Activated naive CD4-positive, alpha-beta T cell treated with anti-CD3 and anti-CD28 coated beads, Interleukin-2, amount 50 U/mL, for 72 hours (primary cell): Measurements from ENCODE around the gene MARCHF6. TPM values are rescaled to one million over a fixed set of nuclear protein-coding genes. Genes with fewer than 3 reads are reported as not detected.
"Not testable (repeated sequence)": the region's sequence is repeated elsewhere in the genome, so short reads cannot be mapped to it uniquely, and the experiment has no call there.

Experiments
- ATAC-seq, 2 donors: fragments of 150-1000 bp; cut with Tn5 transposase; 2 replicates each; pipeline ENCODE4 v1.10.0; 2021; ENCODE audit warnings: mild to moderate bottlenecking in 2 of 2, moderate library complexity in 2 of 2
- DNase-seq, 2 donors: peaks; one replicate each; pipeline ENCODE4 v3.0.0; 2021 to 2022; ENCODE audit warnings: low spot score in 2 of 2
- H3K27ac Mint-ChIP-seq, 2 donors: one replicate each; pipeline ENCODE4 v1.8.0; 2022; ENCODE audit warnings: mild to moderate bottlenecking in 2 of 2, mixed read lengths in 2 of 2
- H3K36me3 Mint-ChIP-seq, 2 donors: one replicate each; pipeline ENCODE4 v1.8.0; 2022; ENCODE audit warnings: mixed read lengths in 2 of 2
- H3K9me3 Mint-ChIP-seq, 2 donors: one replicate each; pipeline ENCODE4 v1.8.0; 2022; ENCODE audit warnings: mixed read lengths in 2 of 2
- total RNA-seq, 2 donors: library from RNA; stranded (reverse); gene quantifications; one replicate each; pipeline ENCODE4 v1.2.3, GENCODE V29; 2022

MARCHF6 gene
- total RNA-seq, 2 donors from 2014 or later, result 96.3 to 115 TPM

DNA sequence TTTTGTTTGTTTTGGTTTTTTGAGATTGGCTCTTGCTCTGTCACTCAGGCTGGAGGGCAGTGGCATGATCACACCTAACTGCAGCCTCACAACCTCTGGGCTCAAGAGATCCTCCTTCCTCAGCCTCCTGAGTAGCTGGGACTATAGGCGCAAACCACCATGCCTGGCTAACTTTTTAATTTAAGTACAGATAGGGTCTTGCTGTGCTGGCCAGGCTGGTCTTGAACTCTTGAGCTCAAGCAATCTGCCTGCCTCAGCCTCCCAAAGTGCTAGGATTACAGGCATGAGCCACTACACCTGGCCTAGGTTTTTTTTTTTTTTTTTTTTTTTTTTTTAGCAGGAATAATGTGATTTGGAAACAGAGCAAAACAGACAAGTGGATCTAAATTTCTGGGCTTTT, 37.6 kb downstream of the MARCHF6 start:
- Mint-ChIP-seq H3K36me3 (peaks cover 0 to 15% of the 10 kb centered on the region in 2 donors), H3K9me3 (no peaks in the 10 kb centered on the region), H3K27ac (peak overlapping the region in 1 of 2 donors; percentile 65)
- DNase-seq (no peak), ATAC-seq (no peak)

DNA sequence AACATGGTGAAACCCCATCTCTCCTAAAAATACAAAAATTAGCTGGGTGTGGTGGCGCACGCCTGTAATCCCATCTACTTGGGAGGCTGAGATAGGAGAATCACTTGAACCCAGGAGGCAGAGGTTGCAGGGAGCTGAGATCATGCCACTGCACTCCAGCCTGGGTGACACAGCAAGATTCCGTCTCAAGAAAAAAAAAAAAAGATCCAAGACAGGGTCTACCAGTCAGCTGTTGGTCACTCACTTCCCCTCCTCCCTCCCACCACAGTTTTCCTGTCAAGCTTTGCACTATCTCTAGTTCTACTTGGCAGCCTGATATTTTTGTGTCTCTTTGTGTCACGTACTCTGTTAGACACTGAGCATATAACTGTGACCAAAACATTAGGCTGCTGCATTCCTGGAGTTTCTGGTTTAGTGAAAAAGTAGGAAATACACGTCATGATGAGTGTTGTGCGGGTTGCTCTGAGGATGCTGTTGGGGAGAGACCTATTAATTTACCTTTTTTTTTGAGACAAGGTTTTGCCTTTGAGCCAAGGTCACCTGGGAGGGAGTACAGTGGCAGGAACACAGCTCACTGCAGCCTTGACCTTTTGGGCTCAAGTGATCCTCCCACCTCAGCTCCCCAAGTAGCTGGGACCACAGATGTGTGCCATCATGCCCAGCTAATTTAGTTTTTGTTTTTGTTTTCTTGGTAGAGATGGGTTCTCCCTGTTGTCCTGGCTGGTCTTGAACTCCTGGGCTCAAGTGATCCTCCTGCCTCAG, 39.3 kb downstream of the MARCHF6 start:
- ATAC-seq, H3K9me3 Mint-ChIP-seq, H3K27ac Mint-ChIP-seq, DNase-seq: not testable (repeated sequence)
- peaks cover 0 to 21% of the 10 kb centered on the region in 2 donors for H3K36me3 Mint-ChIP-seq

DNA sequence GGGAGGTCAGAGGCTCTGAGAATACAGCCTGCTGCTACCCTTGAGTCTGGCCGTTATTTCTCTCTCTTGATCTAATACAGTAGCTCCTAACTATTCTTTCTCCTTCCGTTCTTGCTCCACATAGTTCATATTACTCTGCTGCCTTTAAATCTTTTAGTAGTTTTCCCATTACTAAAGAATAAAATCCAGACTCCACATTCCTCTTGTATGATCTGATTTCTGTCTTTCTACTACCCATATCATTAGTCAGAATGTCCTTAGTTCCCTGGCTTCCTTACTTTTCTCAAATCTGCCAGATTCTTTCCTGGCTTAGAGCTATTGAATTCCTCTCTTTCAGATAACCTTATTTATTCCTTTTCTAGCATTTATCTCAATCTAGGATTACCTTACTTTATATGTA, 40.0 kb downstream of the MARCHF6 start:
- no peak for DNase-seq
- no peaks in the 10 kb centered on the region for H3K9me3 Mint-ChIP-seq
- ATAC-seq, result no peak
- H3K36me3 Mint-ChIP-seq, result peaks cover 0 to 21% of the 10 kb centered on the region in 2 donors
- H3K27ac Mint-ChIP-seq, result no peak overlapping the region

DNA sequence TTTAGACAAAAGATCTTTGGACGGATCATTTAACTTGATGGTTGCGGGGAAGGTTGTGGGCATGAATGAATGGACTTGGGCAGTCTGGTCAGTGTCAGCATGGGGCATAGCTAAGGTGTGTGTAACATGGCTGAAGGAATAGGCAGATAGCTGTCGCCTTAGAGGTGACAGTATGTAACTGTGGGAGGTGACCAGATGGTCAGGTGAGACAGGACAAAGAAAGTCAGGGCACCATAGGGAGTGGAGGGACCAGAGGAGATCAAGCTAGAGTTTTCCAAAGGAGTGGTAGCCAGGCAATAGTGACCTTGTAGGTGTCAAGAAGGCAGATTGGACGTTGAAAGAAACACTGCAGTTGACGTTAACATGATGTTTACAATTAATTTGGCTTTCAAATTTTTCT, 43.1 kb downstream of the MARCHF6 start:
- H3K9me3 Mint-ChIP-seq, result no peaks in the 10 kb centered on the region
- ATAC-seq (no peak), DNase-seq (no peak)
- H3K36me3 Mint-ChIP-seq, result peaks cover 0 to 17% of the 10 kb centered on the region in 2 donors
- no peak overlapping the region for H3K27ac Mint-ChIP-seq

DNA sequence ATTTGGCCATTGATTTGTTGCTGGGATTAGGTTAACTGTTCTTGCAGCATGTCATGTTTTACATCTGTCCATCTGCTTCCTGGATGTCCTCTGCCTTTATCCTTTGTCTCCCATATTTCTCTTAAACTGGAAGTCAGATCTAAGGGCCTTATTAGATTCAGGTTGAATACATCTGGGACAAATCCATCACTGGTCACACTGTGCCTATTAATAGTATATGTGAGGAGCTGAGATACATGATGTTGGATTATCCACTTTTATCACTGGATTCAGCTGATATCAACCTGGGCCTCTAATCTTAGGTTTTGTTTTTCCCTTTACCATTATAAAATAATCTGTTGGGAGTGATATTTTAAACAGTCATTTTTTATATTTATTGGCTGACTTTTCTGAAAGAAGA, 46.3 kb downstream of the MARCHF6 start:
- DNase-seq (no peak), ATAC-seq (no peak)
- H3K9me3 Mint-ChIP-seq, result no peaks in the 10 kb centered on the region
- H3K36me3 Mint-ChIP-seq, result peaks cover 0 to 8% of the 10 kb centered on the region in 2 donors
- H3K27ac Mint-ChIP-seq, result no peak overlapping the region

DNA sequence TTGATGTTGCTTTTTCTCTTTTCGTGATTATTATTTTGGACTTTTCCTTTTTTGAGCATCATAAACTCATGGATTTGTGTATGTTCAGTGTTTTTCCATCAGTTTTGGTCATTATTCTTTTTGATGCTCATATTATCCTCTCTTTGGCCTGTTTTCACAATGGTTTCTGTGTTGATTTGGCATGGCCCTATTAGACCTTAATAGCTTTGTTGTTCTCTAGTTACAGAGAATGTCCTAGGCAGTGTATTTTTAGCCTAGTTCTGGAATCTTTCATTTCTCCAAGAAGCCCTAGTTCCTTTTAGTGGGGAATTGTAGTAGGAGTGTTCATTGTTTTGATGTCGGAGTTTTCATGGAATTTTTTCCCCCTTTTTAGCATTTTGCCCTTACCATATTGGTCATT, 46.9 kb downstream of the MARCHF6 start:
- DNase-seq, result no peak
- Mint-ChIP-seq H3K27ac (no peak overlapping the region), H3K36me3 (peaks cover 0 to 8% of the 10 kb centered on the region in 2 donors), H3K9me3 (no peaks in the 10 kb centered on the region)
- no peak for ATAC-seq

DNA sequence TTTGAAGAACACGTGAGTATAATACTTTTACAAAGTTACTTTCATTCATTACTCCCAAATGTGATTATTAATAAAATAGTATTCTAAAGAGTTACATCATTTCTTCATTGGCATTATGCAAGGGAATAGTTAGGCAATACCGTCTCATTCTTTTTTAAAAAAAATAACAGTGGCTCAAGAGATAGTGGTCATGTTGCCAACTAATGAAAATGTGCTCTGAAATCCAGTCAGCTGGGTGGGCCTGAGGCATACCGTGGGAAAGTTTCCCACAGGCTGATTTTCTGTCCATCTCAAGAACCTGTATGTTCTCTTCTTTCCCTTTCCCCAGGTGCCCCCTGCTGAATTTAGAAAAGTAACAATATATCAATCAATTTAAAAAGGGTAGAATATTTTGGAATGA, 47.3 kb downstream of the MARCHF6 start:
- no peaks in the 10 kb centered on the region for H3K9me3 Mint-ChIP-seq
- DNase-seq (no peak), ATAC-seq (no peak)
- peaks cover 0 to 8% of the 10 kb centered on the region in 2 donors for H3K36me3 Mint-ChIP-seq
- H3K27ac Mint-ChIP-seq, result no peak overlapping the region

DNA sequence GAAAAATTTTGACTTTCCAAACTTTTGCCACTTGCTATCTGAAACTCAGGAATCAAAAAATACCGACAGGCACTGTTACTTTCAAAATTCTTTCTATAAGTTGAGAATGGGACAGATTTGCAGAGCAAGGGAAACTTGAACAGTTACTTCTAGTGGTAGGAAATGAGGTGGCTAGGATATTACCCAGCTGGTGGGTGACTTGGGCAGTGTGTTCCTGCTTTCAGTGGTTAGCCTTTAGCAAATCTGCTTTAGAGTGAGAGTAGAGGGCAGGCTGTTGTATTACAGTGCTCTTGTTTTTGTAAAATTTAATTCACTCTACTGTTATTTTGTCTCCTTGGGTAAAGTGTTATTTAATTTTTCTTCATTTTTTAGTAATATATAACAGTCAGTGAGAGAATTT, 48.0 kb downstream of the MARCHF6 start:
- ATAC-seq, result peak in 1 of 2 donors; percentile 43

More for the DNA sequence above, 48.0 kb downstream of the MARCHF6 start:
- Mint-ChIP-seq H3K27ac (no peak overlapping the region), H3K9me3 (no peaks in the 10 kb centered on the region), H3K36me3 (peaks cover 0 to 2% of the 10 kb centered on the region in 2 donors)
- no peak for DNase-seq

Other genes starting within 250 kb of the MARCHF6 start
- 10 to 100 TPM; 16.9 to 20.9 TPM for gene ATPSCKMT, start 103.8 kb upstream of the MARCHF6 start, total RNA-seq
- 100 to 1,000 TPM; 347 to 353 TPM for gene CCT5, start 103.4 kb upstream of the MARCHF6 start, total RNA-seq
- gene CMBL, start 45.8 kb upstream of the MARCHF6 start, total RNA-seq, result 1 to 10 TPM in 1 of 2 donors, under 1 TPM in 1; 0.80 to 1.7 TPM
- gene ROPN1L, start 88.2 kb downstream of the MARCHF6 start, total RNA-seq, result under 1 TPM in 1 of 2 donors, not detected in 1; 0.18 TPM
- 1 to 10 TPM; 5.6 TPM for gene ANKRD33B, start 210.4 kb downstream of the MARCHF6 start, total RNA-seq